PC-3 (cell line): ENCODE data around the gene DISC1. TPM values are rescaled to one million over a fixed set of nuclear protein-coding genes. Genes with fewer than 3 reads are reported as not detected.

ENCODE experiments used
- ATAC-seq: fragments of 200-7000 bp; cut with Tn5 transposase; 2 replicates; pipeline ENCODE4 v1.9.1; 2020; ENCODE audit warnings: mild to moderate bottlenecking, moderate library complexity
- BruUV-seq: library from RNA; stranded (reverse); fragments of 400-500 nt; replicated peaks from 2 replicates; lab custom pipeline; 2021; lab: Mats Ljungman, UMichigan
- CTCF ChIA-PET: fragments of 300-600 bp; sonication (Branson Sonifier 250); formaldehyde crosslinking; loops from one replicate; lab custom pipeline; 2022; ENCODE audit warnings: antibody characterized with exemption; lab: Charles Lee
- POLR2A ChIA-PET: fragments of 300-600 bp; sonication (Branson Sonifier 250); formaldehyde crosslinking; loops from one replicate; lab custom pipeline; 2022; ENCODE audit warnings: antibody characterized with exemption; ENCODE audit not compliant: unreplicated experiment; lab: Charles Lee
- DNase-seq: peaks from one replicate; pipeline ENCODE4 v3.0.0-alpha.2; 2015
- H2AFZ ChIP-seq: fragments of 300-600 bp; sonication (generic); 2 replicates; pipeline ENCODE4 v1.6.0; 2016; ENCODE audit warnings: antibody characterized with exemption, low read length
- H3F3A ChIP-seq: fragments of 300-600 bp; sonication (generic); one replicate; pipeline ENCODE4 v1.6.0; 2017; ENCODE audit warnings: antibody characterized with exemption, low read length, control low read depth, mild to moderate bottlenecking; ENCODE audit not compliant: unreplicated experiment
- H3K27ac ChIP-seq: fragments of 300-600 bp; sonication (generic); 2 replicates; pipeline ENCODE4 v1.5.1; 2016; ENCODE audit warnings: mild to moderate bottlenecking, low read length
- H3K27me3 ChIP-seq: fragments of 300-600 bp; sonication (generic); 2 replicates; pipeline ENCODE4 v1.6.1; 2016; ENCODE audit warnings: low read length, mixed read lengths
- H3K36me3 ChIP-seq: fragments of 300-600 bp; sonication (generic); 2 replicates; pipeline ENCODE4 v1.6.1; 2016; ENCODE audit warnings: low read depth, mixed run types, low read length, mixed read lengths
- H3K4me1 ChIP-seq: fragments of 300-600 bp; sonication (generic); 2 replicates; pipeline ENCODE4 v1.5.1; 2016; ENCODE audit warnings: low read length; ENCODE audit not compliant: insufficient read depth
- H3K4me2 ChIP-seq: fragments of 300-600 bp; sonication (generic); 2 replicates; pipeline ENCODE4 v1.6.0; 2016; ENCODE audit warnings: low read length
- H3K4me3 ChIP-seq: fragments of 300-600 bp; sonication (generic); 2 replicates; pipeline ENCODE4 v1.5.1; 2016; ENCODE audit warnings: mild to moderate bottlenecking, low read length, mixed read lengths
- H3K79me2 ChIP-seq: fragments of 300-600 bp; sonication (generic); 2 replicates; pipeline ENCODE4 v1.6.1; 2017; ENCODE audit warnings: low read length, mixed read lengths
- H3K9ac ChIP-seq: fragments of 300-600 bp; sonication (generic); 2 replicates; pipeline ENCODE4 v1.6.0; 2016; ENCODE audit warnings: mild to moderate bottlenecking, low read length
- H3K9me2 ChIP-seq: fragments of 300-600 bp; sonication (generic); replicated peaks from 2 replicates; pipeline ENCODE4 v1.6.1; 2016; ENCODE audit warnings: mixed run types, low read length, mixed read lengths
- H3K9me3 ChIP-seq: fragments of 300-600 bp; sonication (generic); 2 replicates; pipeline ENCODE4 v1.6.1; 2016; ENCODE audit warnings: low read length, mixed read lengths
- H4K20me1 ChIP-seq: fragments of 300-600 bp; sonication (generic); 2 replicates; pipeline ENCODE4 v1.6.1; 2016; ENCODE audit warnings: low read length, mixed read lengths
- EZH2 ChIP-seq: fragments of 300-600 bp; sonication (generic); IDR thresholded peaks from one replicate; pipeline ENCODE4 v1.6.1; 2017; ENCODE audit warnings: antibody characterized with exemption, mild to moderate bottlenecking, low read length; ENCODE audit not compliant: unreplicated experiment
- EZH2phosphoT487 ChIP-seq: fragments of 300-600 bp; sonication (generic); IDR thresholded peaks from 2 replicates; pipeline ENCODE4 v1.6.1; 2018; ENCODE audit warnings: mild to moderate bottlenecking, antibody characterized with exemption, low read length, borderline replicate concordance
- intact Hi-C: fragments of 100-400 bp; cut with micrococcal nuclease; formaldehyde crosslinking; loops from 2 replicates; pipeline ENCODE4 v1.9.0; 2023
- total RNA-seq: library from RNA; depleted of rRNA; stranded (reverse); fragments of >200 nt; gene quantifications from 2 replicates; pipeline ENCODE4 v1.2.3, GENCODE V29; 2014
- TF ChIP-seq, protein P1 (sequence below): fragments of 300-600 bp; sonication (generic); conservative IDR thresholded peaks from 2 replicates; pipeline ENCODE4 v1.5.1; 2017; ENCODE audit warnings: antibody characterized with exemption, low read depth, mild to moderate bottlenecking, low read length

DISC1 gene
- total RNA-seq, 1 experiment from 2014 or later: 3.4 TPM

GRCh38 chr1:231768416-231768815, 141.8 kb downstream of the DISC1 start:
- Histone ChIP-seq H3K79me2 (no peaks in the 10 kb centered on the region), H3K9me3 (no peaks in the 10 kb centered on the region), H3K9ac (no peak overlapping the region), H3F3A (no peaks in the 10 kb centered on the region), H3K4me1 (peaks cover 9% of the 10 kb centered on the region; the same call in 1 of the 2 replicates), H3K36me3 (no peaks in the 10 kb centered on the region), H3K9me2 (no peaks in the 10 kb centered on the region), H4K20me1 (no peaks in the 10 kb centered on the region), H3K4me3 (no peak overlapping the region), H3K27ac (no peak overlapping the region), H3K4me2 (no peak overlapping the region), H3K27me3 (no peaks in the 10 kb centered on the region), H2AFZ (no peak overlapping the region)
- intact Hi-C loops: no loop called here
- POLR2A ChIA-PET: no interaction called here
- DNase-seq: no peak
- ATAC-seq: no peak
- CTCF ChIA-PET: no interaction called here
- BruUV-seq: no TSS peak
- TF ChIP-seq EZH2 (no peak), EZH2phosphoT487 (no peak)
- TF ChIP-seq, protein P1, sequence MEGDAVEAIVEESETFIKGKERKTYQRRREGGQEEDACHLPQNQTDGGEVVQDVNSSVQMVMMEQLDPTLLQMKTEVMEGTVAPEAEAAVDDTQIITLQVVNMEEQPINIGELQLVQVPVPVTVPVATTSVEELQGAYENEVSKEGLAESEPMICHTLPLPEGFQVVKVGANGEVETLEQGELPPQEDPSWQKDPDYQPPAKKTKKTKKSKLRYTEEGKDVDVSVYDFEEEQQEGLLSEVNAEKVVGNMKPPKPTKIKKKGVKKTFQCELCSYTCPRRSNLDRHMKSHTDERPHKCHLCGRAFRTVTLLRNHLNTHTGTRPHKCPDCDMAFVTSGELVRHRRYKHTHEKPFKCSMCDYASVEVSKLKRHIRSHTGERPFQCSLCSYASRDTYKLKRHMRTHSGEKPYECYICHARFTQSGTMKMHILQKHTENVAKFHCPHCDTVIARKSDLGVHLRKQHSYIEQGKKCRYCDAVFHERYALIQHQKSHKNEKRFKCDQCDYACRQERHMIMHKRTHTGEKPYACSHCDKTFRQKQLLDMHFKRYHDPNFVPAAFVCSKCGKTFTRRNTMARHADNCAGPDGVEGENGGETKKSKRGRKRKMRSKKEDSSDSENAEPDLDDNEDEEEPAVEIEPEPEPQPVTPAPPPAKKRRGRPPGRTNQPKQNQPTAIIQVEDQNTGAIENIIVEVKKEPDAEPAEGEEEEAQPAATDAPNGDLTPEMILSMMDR: no peak

GRCh38 chr1:231770506-231771175, 144.1 kb downstream of the DISC1 start:
- H3K79me2 ChIP-seq: no peaks in the 10 kb centered on the region
- POLR2A ChIA-PET: no interaction called here
- BruUV-seq: no TSS peak
- peaks cover 8% of the 10 kb centered on the region; the same call in 1 of the 2 replicates for H3K4me1 ChIP-seq
- DNase-seq (no peak), ATAC-seq (no peak)
- H3F3A ChIP-seq: no peaks in the 10 kb centered on the region
- H3K27ac ChIP-seq: no peak overlapping the region
- no peak overlapping the region for H3K4me2 ChIP-seq
- TF ChIP-seq, protein P1: no peak
- no peak for TF ChIP-seq EZH2
- TF ChIP-seq EZH2phosphoT487: no peak
- no peak overlapping the region for H3K9ac ChIP-seq
- no peak overlapping the region for H2AFZ ChIP-seq
- H3K9me2 ChIP-seq: no peaks in the 10 kb centered on the region
- CTCF ChIA-PET: no interaction called here
- no peak overlapping the region for H3K4me3 ChIP-seq
- no peaks in the 10 kb centered on the region for H3K36me3 ChIP-seq
- no peaks in the 10 kb centered on the region for H4K20me1 ChIP-seq
- H3K9me3 ChIP-seq: no peaks in the 10 kb centered on the region
- no peaks in the 10 kb centered on the region for H3K27me3 ChIP-seq
- intact Hi-C loops: no loop called here

DNA sequence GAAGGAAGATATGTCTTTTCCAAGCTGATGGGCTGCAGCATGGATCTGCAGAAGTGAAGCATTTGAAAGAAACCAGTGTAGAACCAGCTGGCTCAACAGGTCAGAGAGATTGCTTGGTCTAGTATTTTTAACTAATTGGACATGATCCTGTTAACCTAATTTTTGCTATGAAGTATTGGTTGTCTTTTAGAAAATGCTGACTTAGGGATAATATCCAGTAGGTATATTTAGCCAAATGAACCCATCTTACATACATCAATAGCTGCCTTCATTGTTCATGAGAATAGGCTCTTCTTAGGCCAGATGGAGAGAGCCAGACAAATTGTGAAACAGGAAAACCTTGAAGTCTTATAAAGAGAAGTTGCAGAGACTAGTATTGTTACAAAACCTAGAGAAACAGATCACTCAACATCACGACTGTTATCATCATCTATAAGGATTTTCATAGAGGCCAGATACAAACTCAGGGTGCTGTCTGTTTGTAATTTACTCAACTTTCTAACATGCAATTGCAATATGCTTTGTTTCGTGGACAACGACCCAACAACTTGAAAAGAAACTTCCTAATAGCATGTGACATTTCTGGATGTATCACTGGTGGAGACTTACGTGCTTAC, 148.2 kb downstream of the DISC1 start:
- no peaks in the 10 kb centered on the region for H3K36me3 ChIP-seq
- peaks cover 19% of the 10 kb centered on the region for H3K4me1 ChIP-seq
- TF ChIP-seq, protein P1: no peak
- TF ChIP-seq EZH2 (no peak), EZH2phosphoT487 (no peak)
- H3K4me2 ChIP-seq: no peak overlapping the region
- H3K27me3 ChIP-seq: no peaks in the 10 kb centered on the region
- intact Hi-C loops: no loop called here
- no peak overlapping the region for H3K4me3 ChIP-seq
- CTCF ChIA-PET: no interaction called here
- POLR2A ChIA-PET: no interaction called here
- no peaks in the 10 kb centered on the region for H3K9me2 ChIP-seq
- no peak for ATAC-seq
- no peak overlapping the region for H2AFZ ChIP-seq
- no peaks in the 10 kb centered on the region for H3K79me2 ChIP-seq
- no TSS peak for BruUV-seq
- no peaks in the 10 kb centered on the region for H4K20me1 ChIP-seq
- no peaks in the 10 kb centered on the region for H3K9me3 ChIP-seq
- no peak overlapping the region for H3K27ac ChIP-seq
- H3K9ac ChIP-seq: no peak overlapping the region
- no peaks in the 10 kb centered on the region for H3F3A ChIP-seq
- DNase-seq: no peak
